GM10248 (cell line): Measurements from ENCODE around the gene BAIAP2.
"Not testable (repeated sequence)": the region's sequence is repeated elsewhere in the genome, so short reads cannot be mapped to it uniquely, and the experiment has no call there.

Source experiments
- CTCF ChIA-PET: fragments of 300-600 bp; sonication (Branson Sonifier 250); formaldehyde crosslinking; extraction: SDS; loops from one replicate; lab custom pipeline; 2021; ENCODE audit warnings: antibody characterized with exemption; lab: Yijun Ruan, JAX
- POLR2A ChIA-PET: fragments of 350-650 bp; sonication (Branson Sonifier 250); formaldehyde crosslinking; extraction: SDS; loops from one replicate; lab custom pipeline; 2020; ENCODE audit warnings: antibody characterized with exemption; lab: Yijun Ruan, JAX
- DNase-seq: peaks from one replicate; pipeline ENCODE4 v3.0.0; 2012; ENCODE audit errors: extremely low spot score
- CTCF ChIP-seq: IDR thresholded peaks from 2 replicates; pipeline ENCODE4 v1.5.1; 2012; ENCODE audit warnings: mild to moderate bottlenecking, low read depth; ENCODE audit errors: extremely low read depth, missing control alignments, control extremely low read depth

The BAIAP2 gene

GRCh38 chr17:81144423-81144781 lies 109.5 kb downstream of the BAIAP2 start:
- no peak for DNase-seq
- CTCF ChIA-PET, result interaction anchor here (3.2 to 4.2 kb wide), 3 partner anchors 10 to 340 kb away, joined by 15 to 39 read pairs (median 22); partner anchors contain the start of genes NDUFAF8 and TEPSIN
- TF ChIP-seq CTCF, result no peak
- POLR2A ChIA-PET, result no interaction called here

DNA sequence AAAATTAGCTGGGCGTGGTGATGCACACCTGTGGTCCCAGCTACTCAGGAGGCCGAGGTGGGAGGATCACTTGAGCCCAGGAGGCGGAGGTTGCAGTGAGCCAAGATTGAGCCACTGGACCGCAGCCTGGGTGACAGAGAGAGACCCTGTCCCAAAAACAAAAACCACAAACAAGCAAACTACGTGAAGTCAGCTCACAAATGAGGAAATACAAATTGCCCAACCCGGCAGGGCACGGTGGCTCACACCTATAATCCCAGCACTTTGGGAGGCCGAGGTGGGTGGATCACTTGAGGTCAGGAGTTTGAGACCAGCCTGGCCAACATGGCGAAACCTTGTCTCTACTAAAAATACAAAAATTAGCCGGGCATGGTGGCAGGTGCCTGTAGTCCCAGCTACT lies 111.3 kb downstream of the BAIAP2 start:
- DNase-seq, POLR2A ChIA-PET: not testable (repeated sequence)
- CTCF ChIA-PET, result interaction anchor here (1.1 to 3.6 kb wide), 2 partner anchors 8 to 95 kb away, joined by 3 to 15 read pairs; no protein-coding TSS in a partner anchor

GRCh38 chr17:81147701-81148100 lies 112.8 kb downstream of the BAIAP2 start:
- ChIA-PET CTCF (interaction anchor here (1.1 to 1.2 kb wide), 2 partner anchors 53 to 95 kb away, joined by 3 to 6 read pairs; no protein-coding TSS in a partner anchor), POLR2A (no interaction called here)
- DNase-seq, result no peak
- no peak for TF ChIP-seq CTCF

DNA sequence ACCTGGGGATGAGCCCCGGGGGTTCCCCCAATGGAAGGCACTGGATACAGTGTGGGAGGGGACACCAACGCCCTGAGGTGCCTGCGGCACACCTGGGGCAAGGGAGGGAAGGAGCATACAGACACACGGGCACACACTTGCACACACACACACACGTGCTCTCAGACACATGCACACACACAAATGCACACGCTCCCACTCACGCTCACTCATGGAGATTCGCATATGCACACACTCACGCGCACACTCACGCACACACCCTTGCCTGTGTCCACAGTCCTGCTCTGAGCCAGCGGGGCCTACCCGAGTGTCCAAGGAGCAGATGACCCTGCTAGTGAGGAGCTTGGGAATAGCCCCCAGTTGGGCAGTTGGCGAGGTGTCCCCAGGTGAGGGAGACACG lies 113.6 kb downstream of the BAIAP2 start:
- CTCF ChIA-PET, result interaction anchor here (1.1 to 1.2 kb wide), 3 partner anchors 46 to 94 kb away, joined by 3 to 6 read pairs (median 3); no protein-coding TSS in a partner anchor
- no peak for DNase-seq
- no peak for TF ChIP-seq CTCF
- POLR2A ChIA-PET, result no interaction called here

DNA sequence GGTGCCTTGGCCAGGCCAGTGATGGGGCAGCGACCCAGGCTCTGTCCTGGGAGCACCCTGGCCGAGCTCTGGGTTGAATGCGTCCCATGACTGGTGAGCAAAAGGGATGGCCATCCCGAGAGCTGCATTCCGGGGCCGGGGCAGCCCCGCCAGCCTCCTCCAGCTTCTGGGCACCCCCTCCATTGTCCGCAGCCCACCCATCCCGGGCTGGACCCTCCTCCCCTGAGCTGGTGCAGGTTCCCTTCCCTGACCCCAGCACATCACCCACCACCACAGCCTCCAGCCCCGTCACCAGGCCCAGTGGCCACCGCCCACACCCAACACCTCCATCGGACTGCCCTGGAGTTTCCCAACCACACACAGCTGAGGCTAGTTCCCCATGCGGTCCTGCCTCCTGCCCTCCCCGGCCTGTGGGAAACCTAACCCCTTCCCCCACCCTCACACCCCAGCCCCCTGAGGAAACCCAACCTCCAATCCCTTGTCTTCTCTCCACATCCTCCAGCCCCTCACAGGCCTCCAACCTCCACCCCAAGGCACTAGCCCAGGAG lies 114.1 kb downstream of the BAIAP2 start:
- ChIA-PET CTCF (interaction anchor here (1.1 kb wide), 2 partner anchors 47 to 93 kb away, joined by 3 to 6 read pairs; no protein-coding TSS in a partner anchor), POLR2A (no interaction called here)
- no peak for DNase-seq
- TF ChIP-seq CTCF, result no peak

GRCh38 chr17:81150377-81151077 lies 115.6 kb downstream of the BAIAP2 start:
- POLR2A ChIA-PET, result no interaction called here
- no peak for DNase-seq
- no peak for TF ChIP-seq CTCF
- CTCF ChIA-PET, result interaction anchor here (1.0 kb wide), 1 partner anchor 46 kb away, joined by 3 read pairs; no protein-coding TSS in a partner anchor

DNA sequence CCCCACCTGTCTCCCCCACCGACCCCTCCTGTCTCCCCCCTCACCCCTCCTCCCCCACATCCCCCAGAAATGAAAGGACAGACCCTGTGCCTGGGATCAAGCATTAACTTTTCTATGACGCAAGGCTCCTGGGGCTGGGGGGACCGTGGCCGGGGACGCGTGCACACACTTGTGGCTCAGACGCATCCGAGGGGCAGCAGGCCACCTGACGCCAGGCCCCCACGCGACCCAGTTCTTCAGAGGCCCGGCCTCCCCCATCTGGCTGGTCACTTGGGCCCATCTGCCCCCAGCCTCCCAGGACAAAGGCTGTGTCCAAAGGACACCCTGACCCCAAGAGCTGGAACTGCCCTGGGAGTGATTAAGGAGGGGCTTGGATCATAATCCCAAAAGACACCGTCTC lies 116.3 kb downstream of the BAIAP2 start:
- CTCF ChIA-PET, result interaction anchor here (1.3 kb wide), 1 partner anchor 334 kb away, joined by 3 read pairs; no protein-coding TSS in a partner anchor
- TF ChIP-seq CTCF, result no peak
- DNase-seq, result no peak
- POLR2A ChIA-PET, result no interaction called here
